Keratinocyte (primary cell): Measurements from ENCODE around the gene IFNA21. TPM values are rescaled to one million over a fixed set of nuclear protein-coding genes. Genes with fewer than 3 reads are reported as not detected.
"Not testable (repeated sequence)": the region's sequence is repeated elsewhere in the genome, so short reads cannot be mapped to it uniquely, and the experiment has no call there.

Source experiments
- DNase-seq: peaks from one replicate; pipeline ENCODE4 v3.0.0-alpha.2; 2011; ENCODE audit warnings: low read depth, missing footprints, low spot score
- FAIRE-seq: peaks from 2 replicates; lab custom pipeline; 2011; peaks lifted over from hg19 to GRCh38; lab: Jason Lieb, UNC
- H2AFZ ChIP-seq: 2 replicates; pipeline ENCODE4 v1.6.0; 2012; ENCODE audit warnings: low read length, control low read depth, inconsistent platforms; ENCODE audit not compliant: control insufficient read depth
- H3K27ac ChIP-seq: 2 replicates; pipeline ENCODE4 v1.5.1; 2011; ENCODE audit warnings: low read length; ENCODE audit not compliant: control insufficient read depth, insufficient read depth
- H3K27me3 ChIP-seq: 3 replicates; pipeline ENCODE4 v1.6.0; 2011; ENCODE audit warnings: low read length; ENCODE audit not compliant: control insufficient read depth, insufficient read depth; ENCODE audit errors: extremely low read depth
- H3K36me3 ChIP-seq, 2 experiments: 2 replicates in 1 of 2; 3 replicates in 1 of 2; pipeline ENCODE4 v1.5.1; 2011; ENCODE audit warnings: low read length in 2 of 2, mild to moderate bottlenecking in 1 of 2; ENCODE audit not compliant: control insufficient read depth in 2 of 2, insufficient read depth in 2 of 2; ENCODE audit errors: extremely low read depth in 1 of 2
- H3K4me1 ChIP-seq: 3 replicates; pipeline ENCODE4 v1.5.1; 2011; ENCODE audit warnings: low read length; ENCODE audit not compliant: control insufficient read depth, insufficient read depth; ENCODE audit errors: extremely low read depth
- H3K4me2 ChIP-seq: 3 replicates; pipeline ENCODE4 v1.6.0; 2011; ENCODE audit warnings: low read depth, low read length; ENCODE audit not compliant: control insufficient read depth, insufficient read depth; ENCODE audit errors: extremely low read depth
- H3K4me3 ChIP-seq, 3 experiments: fragments of 200-600 bp in 1 of 3; sonication (generic) in 1 of 3; 2 replicates in 2 of 3; 3 replicates in 1 of 3; pipeline ENCODE4 v1.5.1; 2011 to 2016; ENCODE audit warnings: low read length in 3 of 3, mild to moderate bottlenecking in 3 of 3, control low read depth in 2 of 3, inconsistent platforms in 1 of 3, low read depth in 1 of 3, mixed read lengths in 1 of 3, mixed run types in 1 of 3, moderate library complexity in 1 of 3; ENCODE audit not compliant: control insufficient read depth in 2 of 3, insufficient read depth in 2 of 3; ENCODE audit errors: extremely low read depth in 1 of 3
- H3K79me2 ChIP-seq: 2 replicates; pipeline ENCODE4 v1.6.0; 2012; ENCODE audit warnings: low read length; ENCODE audit not compliant: control insufficient read depth, insufficient read depth
- H3K9ac ChIP-seq: 3 replicates; pipeline ENCODE4 v1.6.0; 2011; ENCODE audit warnings: low read length; ENCODE audit not compliant: control insufficient read depth, insufficient read depth; ENCODE audit errors: extremely low read depth
- H3K9me1 ChIP-seq: 3 replicates; pipeline ENCODE4 v1.6.0; 2011; ENCODE audit warnings: low read length; ENCODE audit not compliant: control insufficient read depth, insufficient read depth; ENCODE audit errors: extremely low read depth
- H3K9me3 ChIP-seq: 2 replicates; pipeline ENCODE4 v1.5.1; 2012; ENCODE audit warnings: low read depth, low read length; ENCODE audit not compliant: control insufficient read depth
- H4K20me1 ChIP-seq: 3 replicates; pipeline ENCODE4 v1.6.0; 2011; ENCODE audit warnings: low read length; ENCODE audit not compliant: control insufficient read depth, insufficient read depth; ENCODE audit errors: extremely low read depth
- CTCF ChIP-seq, 3 experiments: IDR thresholded peaks in 1 of 3; conservative IDR thresholded peaks in 1 of 3; optimal IDR thresholded peaks in 1 of 3; 2 replicates in 2 of 3; 3 replicates in 1 of 3; pipeline versions ENCODE3 to v1.5.1; 2011; ENCODE audit warnings: low read length in 3 of 3, mild to moderate bottlenecking in 3 of 3, moderate library complexity in 2 of 3, control low read depth in 1 of 3, inconsistent platforms in 1 of 3; ENCODE audit not compliant: insufficient read depth in 2 of 3; ENCODE audit errors: extremely low read depth in 1 of 3
- EZH2 ChIP-seq: IDR thresholded peaks from one replicate; pipeline ENCODE4 v1.6.1; 2012; ENCODE audit warnings: inconsistent platforms, mild to moderate bottlenecking, low read length, moderate library complexity
- dilution Hi-C: fragments of 300-500 bp; cut with MboI; formaldehyde crosslinking; loops from one replicate; pipeline ENCODE4 v1.7.0; 2020; ENCODE audit warnings: low sequenced_read_pairs; ENCODE audit not compliant: extremely low pct_ligation_motif_present
- polyA plus RNA-seq, 5 experiments: library from polyadenylated mRNA; depleted of rRNA in 3 of 5; stranded (reverse) in 3 of 5; stranded (forward) in 1 of 5; unstranded in 1 of 5; fragments of >200 nt; gene quantifications; 1 replicate in 1 of 5; 2 replicates in 3 of 5; 3 replicates in 1 of 5; pipeline versions ENCODE4 v1.2.1 to v1.2.3, GENCODE V29; 2011 to 2012; ENCODE audit warnings: missing spikeins in 2 of 5, low read depth in 1 of 5, low replicate concordance in 1 of 5

Gene IFNA21
- polyA plus RNA-seq, 1 donor (not counting 4 experiments of a cell fraction or from before 2014, with no cell fraction given), result not detected

- H3K4me1 ChIP-seq, DNase-seq, dilution Hi-C loops, H3K4me3 ChIP-seq, H3K4me2 ChIP-seq, H4K20me1 ChIP-seq, H2AFZ ChIP-seq, H3K9me3 ChIP-seq, H3K27ac ChIP-seq, H3K36me3 ChIP-seq, H3K9ac ChIP-seq, H3K9me1 ChIP-seq, H3K79me2 ChIP-seq: not testable (repeated sequence)
- H3K27me3 ChIP-seq, result peaks cover 17% of the 10 kb centered on the region
- peak; percentile 57 for FAIRE-seq
- peak; percentile 47 to 55 (median 54) for TF ChIP-seq CTCF (optimal IDR thresholded peaks at IDR 0.05 in 1 of 3, IDR thresholded peaks at IDR 0.05 in 1 of 3, conservative IDR thresholded peaks at IDR 0.05 in 1 of 3; ENCODE audit: extremely low read depth in 1 of 3, insufficient read depth in 2 of 3, low read length in 3 of 3)
Observed at GRCh38 chr9:21182810-21183736, 16.6 kb upstream of the IFNA21 start.

GRCh38 chr9:21174671-21175070 is 8.2 kb upstream of the IFNA21 start:
- no peaks in the 10 kb centered on the region for H3K9me1 ChIP-seq
- H3K36me3 ChIP-seq, result no peaks in the 10 kb centered on the region
- dilution Hi-C loops, result no loop called here
- H3K4me2 ChIP-seq, result no peak overlapping the region
- H3K9me3 ChIP-seq, result no peaks in the 10 kb centered on the region
- TF ChIP-seq EZH2 (no peak), CTCF (optimal IDR thresholded peaks at IDR 0.05 in 1 of 3, IDR thresholded peaks at IDR 0.05 in 1 of 3, conservative IDR thresholded peaks at IDR 0.05 in 1 of 3; ENCODE audit: extremely low read depth in 1 of 3, insufficient read depth in 2 of 3, low read length in 3 of 3) (no peak)
- H3K79me2 ChIP-seq, result no peaks in the 10 kb centered on the region
- FAIRE-seq (no peak), DNase-seq (no peak)
- H3K27me3 ChIP-seq, result peaks cover 25% of the 10 kb centered on the region
- H3K27ac ChIP-seq, result no peak overlapping the region
- H3K4me3 ChIP-seq, result no peak overlapping the region
- no peak overlapping the region for H2AFZ ChIP-seq
- H3K9ac ChIP-seq, result no peak overlapping the region
- no peaks in the 10 kb centered on the region for H4K20me1 ChIP-seq
- H3K4me1 ChIP-seq, result no peaks in the 10 kb centered on the region
